A549 (cell line): ENCODE results near the gene NLRP14. TPM values are rescaled to one million over a fixed set of nuclear protein-coding genes. Genes with fewer than 3 reads are reported as not detected.

Experiments used
- ATAC-seq, 2 experiments: fragments of 200-7000 bp in 1 of 2; fragments of >200 bp in 1 of 2; cut with Nextera tagmentation in 1 of 2; cut with Tn5 transposase in 1 of 2; 3 replicates each; pipeline versions ENCODE4 v1.8.0 to v1.9.1; 2018 to 2020; ENCODE audit warnings: mild to moderate bottlenecking in 1 of 2, moderate library complexity in 1 of 2
- CTCF ChIA-PET: fragments of 300-600 bp; sonication (Branson Sonifier 250); formaldehyde crosslinking; extraction: SDS; loops from one replicate; lab custom pipeline; 2021; ENCODE audit warnings: antibody characterized with exemption, inconsistent platforms; lab: Yijun Ruan, JAX
- POLR2A ChIA-PET: fragments of 350-600 bp; formaldehyde crosslinking; extraction: SDS; loops from one replicate; lab custom pipeline; 2021; ENCODE audit warnings: antibody characterized with exemption, inconsistent platforms; lab: Yijun Ruan, JAX
- DNase-seq, 2 experiments: peaks; one replicate each; pipeline versions ENCODE4 v3.0.0 to v3.0.0-alpha.2; 2011 to 2016; ENCODE audit warnings: low read depth in 1 of 2, low spot score in 1 of 2
- FAIRE-seq: peaks from 2 replicates; lab custom pipeline; 2011; peaks lifted over from hg19 to GRCh38; lab: Jason Lieb, UNC
- H3K27ac ChIP-seq, 2 experiments: fragments of >200 bp; sonication (Bioruptor Twin); formaldehyde crosslinking; 3 replicates each; pipeline ENCODE4 v1.5.1; 2016 to 2017
- H3K4me1 ChIP-seq: fragments of >200 bp; sonication (Bioruptor Twin); formaldehyde crosslinking; 3 replicates; pipeline ENCODE4 v1.6.1; 2016
- H3K4me2 ChIP-seq: fragments of >200 bp; sonication (Bioruptor Twin); formaldehyde crosslinking; 3 replicates; pipeline ENCODE4 v1.6.1; 2016
- H3K4me3 ChIP-seq: fragments of >200 bp; sonication (Bioruptor Twin); formaldehyde crosslinking; 3 replicates; pipeline ENCODE4 v1.5.1; 2016
- H3K9me3 ChIP-seq: fragments of >200 bp; sonication (Bioruptor Twin); formaldehyde crosslinking; 3 replicates; pipeline ENCODE4 v1.6.1; 2016
- BHLHE40 ChIP-seq: IDR thresholded peaks from 2 replicates; pipeline ENCODE4 v1.6.1; 2012; ENCODE audit warnings: low read depth, low read length, inconsistent platforms
- CBX8 ChIP-seq: fragments of 200-600 bp; sonication (generic); IDR thresholded peaks from 2 replicates; pipeline ENCODE4 v1.6.1; 2016
- CEBPB ChIP-seq, 2 experiments: fragments of >200 bp in 1 of 2; sonication (Bioruptor Twin) in 1 of 2; formaldehyde crosslinking in 1 of 2; IDR thresholded peaks; 2 replicates each; pipeline ENCODE4 v1.6.1; 2012 to 2016
- CHD4 ChIP-seq: fragments of 200-600 bp; sonication (generic); IDR thresholded peaks from 2 replicates; pipeline ENCODE4 v1.6.1; 2016; ENCODE audit warnings: antibody characterized with exemption, mild to moderate bottlenecking, borderline replicate concordance
- EHF ChIP-seq: fragments of 250-450 bp; sonication (Bioruptor Pico); IDR thresholded peaks from 2 replicates; pipeline ENCODE4 v1.5.0; 2020; ENCODE audit warnings: mild to moderate bottlenecking
- EHMT2 ChIP-seq: fragments of 200-600 bp; sonication (generic); IDR thresholded peaks from 2 replicates; pipeline ENCODE4 v1.6.1; 2016; ENCODE audit warnings: antibody characterized with exemption, low read depth, mild to moderate bottlenecking, moderate library complexity
- FOSB ChIP-seq: fragments of 250-450 bp; sonication (Bioruptor Pico); IDR thresholded peaks from 2 replicates; pipeline ENCODE4 v1.5.0; 2020; ENCODE audit warnings: mild to moderate bottlenecking, moderate library complexity
- HDAC2 ChIP-seq: fragments of 200-600 bp; sonication (generic); IDR thresholded peaks from 2 replicates; pipeline ENCODE4 v1.6.1; 2016
- HEYL ChIP-seq: fragments of 250-450 bp; sonication (Bioruptor Pico); IDR thresholded peaks from 2 replicates; pipeline ENCODE4 v1.8.0; 2021; ENCODE audit warnings: mild to moderate bottlenecking, moderate library complexity
- JUN ChIP-seq, 2 experiments: fragments of >200 bp; sonication (Bioruptor Twin); formaldehyde crosslinking; IDR thresholded peaks; 2 replicates in 1 of 2; 3 replicates in 1 of 2; pipeline ENCODE4 v1.6.1; 2016 to 2017
- MAZ ChIP-seq: fragments of 150-350 bp; IDR thresholded peaks from 2 replicates; pipeline ENCODE4 v1.6.1; 2014; ENCODE audit warnings: antibody characterized with exemption, low read depth, low read length, borderline replicate concordance
- MYC ChIP-seq: IDR thresholded peaks from 2 replicates; pipeline ENCODE4 v1.6.1; 2012; ENCODE audit warnings: mild to moderate bottlenecking, inconsistent platforms, low read length, improper control_type of control experiment, borderline replicate concordance
- PHF8 ChIP-seq: fragments of 200-600 bp; sonication (generic); IDR thresholded peaks from 2 replicates; pipeline ENCODE4 v1.6.1; 2016; ENCODE audit warnings: low read depth, mild to moderate bottlenecking, antibody characterized with exemption, moderate library complexity, borderline replicate concordance
- POLR2A ChIP-seq: IDR thresholded peaks from 2 replicates; pipeline ENCODE4 v1.6.1; 2012; ENCODE audit warnings: mild to moderate bottlenecking, low read length
- RARB ChIP-seq: fragments of 250-450 bp; sonication (Bioruptor Pico); IDR thresholded peaks from 2 replicates; pipeline ENCODE4 v1.8.0; 2021; ENCODE audit warnings: mild to moderate bottlenecking, moderate library complexity
- ZSCAN20 ChIP-seq: fragments of 250-450 bp; sonication (Bioruptor Pico); IDR thresholded peaks from 2 replicates; pipeline ENCODE4 v1.8.0; 2022; ENCODE audit warnings: mild to moderate bottlenecking, moderate library complexity
- WGBS: methylation state at CpG from one replicate; pipeline ENCODE4 v1.1.6; 2017; ENCODE audit errors: missing lambda C conversion rate; 5-methylcytosine and 5-hydroxymethylcytosine counted together
- polyA plus RNA-seq, 4 experiments: library from polyadenylated mRNA; depleted of rRNA in 3 of 4; stranded (reverse); fragments of >200 nt; fragmentation: RNase III in 1 of 4; extraction: RNeasy Plus Mini Kit Qiagen cat#74134 plus additional on column Dnase treatment in 1 of 4; gene quantifications; 2 replicates in 3 of 4; 3 replicates in 1 of 4; pipeline ENCODE4 v1.2.3, GENCODE V29; 2011 to 2017
- TF ChIP-seq, protein P1 (sequence below): fragments of 250-450 bp; sonication (Bioruptor Pico); IDR thresholded peaks from 2 replicates; pipeline ENCODE4 v1.5.0; 2020; ENCODE audit warnings: low read depth, mild to moderate bottlenecking, moderate library complexity
- TF ChIP-seq, protein P2 (sequence below): fragments of >200 bp; sonication (Bioruptor Twin); formaldehyde crosslinking; IDR thresholded peaks from 2 replicates; pipeline ENCODE4 v1.6.1; 2016
- TF ChIP-seq, protein P3 (sequence below): fragments of 450-650 bp; IDR thresholded peaks from 2 replicates; pipeline ENCODE4 v1.6.1; 2014; ENCODE audit warnings: antibody characterized with exemption
- TF ChIP-seq, protein P4 (sequence below): IDR thresholded peaks from 2 replicates; pipeline ENCODE4 v1.6.1; 2012

The NLRP14 gene
- polyA plus RNA-seq, 2 of the 4 experiments (the other 2 are of a cell fraction): 0.04 TPM; not detected in 1

DNA sequence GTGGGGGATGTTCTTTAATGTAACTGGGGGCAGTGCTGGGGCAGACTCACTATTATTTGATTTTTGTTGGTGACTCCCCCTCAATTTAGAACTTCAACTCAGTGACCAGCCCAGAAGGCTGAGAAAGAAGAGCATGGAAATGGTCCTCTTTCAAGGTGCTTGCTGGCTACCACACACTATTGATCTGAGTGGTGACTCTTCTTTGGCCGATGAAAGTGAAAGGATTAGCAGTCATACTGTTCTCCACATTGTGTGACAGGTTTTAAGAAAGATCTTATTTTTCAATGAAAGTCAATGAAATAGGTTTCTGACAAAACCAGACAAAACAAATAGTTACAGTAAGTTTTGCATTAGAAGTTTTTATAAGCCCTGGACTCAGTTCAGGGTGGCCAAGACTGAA is 29.9 kb downstream of the NLRP14 start (continued):
- TF ChIP-seq HDAC2: no peak

DNA sequence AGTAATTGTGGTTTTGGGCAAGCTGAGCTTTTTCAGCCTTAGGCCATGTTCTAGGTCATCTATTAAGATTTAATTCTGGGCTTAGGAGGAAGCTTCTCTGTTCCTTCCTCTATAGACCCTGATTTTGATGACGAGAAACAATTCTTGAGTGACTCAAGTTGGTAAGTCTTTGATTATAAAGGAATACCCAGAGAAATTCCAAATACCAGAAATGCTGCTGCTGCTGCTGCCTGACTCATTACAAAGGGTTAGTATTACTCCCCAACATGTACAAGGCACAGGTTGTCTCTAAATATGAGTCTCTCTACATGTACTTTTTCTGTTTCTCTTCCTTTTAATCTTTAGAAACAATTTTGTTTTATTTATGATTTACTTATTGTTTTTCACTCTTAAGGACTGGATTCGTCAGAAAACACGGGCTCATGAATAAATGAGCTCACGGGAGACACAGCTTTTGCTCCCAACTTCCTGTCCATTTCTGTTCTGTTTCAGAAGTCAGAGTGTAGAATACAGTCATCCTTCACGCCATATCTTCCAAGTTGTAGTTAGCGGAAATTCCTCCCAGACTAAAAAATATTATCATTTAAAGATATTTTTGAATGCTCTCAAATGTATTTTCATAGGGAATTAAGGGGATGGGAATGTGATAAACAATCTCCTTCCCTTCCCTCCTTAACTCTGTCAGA is 36.7 kb downstream of the NLRP14 start:
- ATAC-seq: no peak
- ChIA-PET CTCF (interaction anchor here (0.6 kb wide), 1 partner anchor 523 kb away, joined by 4 read pairs; no protein-coding TSS in a partner anchor), POLR2A (no interaction called here)
- Histone ChIP-seq H3K4me2 (no peak overlapping the region), H3K27ac (no peak overlapping the region), H3K4me1 (no peaks in the 10 kb centered on the region), H3K4me3 (no peak overlapping the region), H3K9me3 (no peaks in the 10 kb centered on the region)
- no peak for TF ChIP-seq MYC
- no peak for DNase-seq
- no peak for FAIRE-seq
- 20% methylated on average over 6 of the region's 6 CpGs for WGBS

DNA sequence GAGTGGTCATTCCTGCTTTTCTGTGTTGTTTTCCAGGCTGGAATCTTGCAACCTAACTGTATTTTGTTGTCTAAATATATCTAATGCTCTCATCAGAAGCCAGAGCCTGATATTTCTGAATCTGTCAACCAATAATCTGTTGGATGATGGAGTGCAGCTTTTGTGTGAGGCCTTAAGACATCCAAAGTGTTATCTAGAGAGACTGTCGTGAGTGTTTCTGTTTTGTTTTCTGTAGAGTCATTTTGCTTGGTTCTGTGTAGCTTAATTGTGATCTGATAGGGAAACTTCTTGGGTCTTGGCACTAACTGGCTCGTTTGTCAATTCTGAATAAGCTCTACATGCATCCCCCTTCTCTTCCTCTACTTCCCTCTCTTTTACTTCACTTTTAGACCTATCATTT is 37.4 kb downstream of the NLRP14 start:
- WGBS: 6% methylated on average over 2 of the region's 2 CpGs
- Histone ChIP-seq H3K9me3 (no peaks in the 10 kb centered on the region), H3K27ac (no peak overlapping the region), H3K4me3 (no peak overlapping the region), H3K4me2 (no peak overlapping the region), H3K4me1 (no peaks in the 10 kb centered on the region)
- DNase-seq: no peak
- FAIRE-seq: no peak
- no peak for ATAC-seq
- ChIA-PET POLR2A (no interaction called here), CTCF (no interaction called here)
- no peak for TF ChIP-seq RARB (CRISPR knock-in tag)

DNA sequence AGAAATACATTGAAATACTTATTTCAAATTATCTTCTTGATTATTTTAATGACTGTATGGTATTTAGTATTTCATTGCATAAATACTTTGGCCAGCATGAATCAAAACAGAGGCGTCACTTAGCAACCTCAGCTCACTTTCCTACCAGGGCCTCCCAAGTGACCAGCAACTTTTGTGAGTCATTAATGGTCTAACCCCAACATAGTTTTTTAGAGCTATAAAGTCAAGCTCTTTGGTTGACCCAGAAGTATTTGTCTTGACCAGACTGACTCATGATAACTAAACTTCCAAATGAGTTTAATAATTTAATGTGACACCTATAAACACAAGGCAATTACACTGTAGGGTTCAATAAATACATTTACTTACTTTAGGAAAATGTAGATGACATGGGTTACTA is 40.6 kb downstream of the NLRP14 start:
- Histone ChIP-seq H3K4me1 (no peaks in the 10 kb centered on the region), H3K9me3 (no peaks in the 10 kb centered on the region), H3K4me2 (no peak overlapping the region), H3K4me3 (no peak overlapping the region), H3K27ac (no peak overlapping the region)
- DNase-seq (no peak), FAIRE-seq (no peak), ATAC-seq (no peak)
- ChIA-PET POLR2A (no interaction called here), CTCF (interaction anchor here (0.9 kb wide), 1 partner anchor 305 kb away, joined by 3 read pairs; no protein-coding TSS in a partner anchor)
- TF ChIP-seq, protein P1, sequence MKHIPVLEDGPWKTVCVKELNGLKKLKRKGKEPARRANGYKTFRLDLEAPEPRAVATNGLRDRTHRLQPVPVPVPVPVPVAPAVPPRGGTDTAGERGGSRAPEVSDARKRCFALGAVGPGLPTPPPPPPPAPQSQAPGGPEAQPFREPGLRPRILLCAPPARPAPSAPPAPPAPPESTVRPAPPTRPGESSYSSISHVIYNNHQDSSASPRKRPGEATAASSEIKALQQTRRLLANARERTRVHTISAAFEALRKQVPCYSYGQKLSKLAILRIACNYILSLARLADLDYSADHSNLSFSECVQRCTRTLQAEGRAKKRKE (CRISPR knock-in tag): no peak
- TF ChIP-seq CHD4 (no peak), CEBPB (IDR thresholded peaks at IDR 0.05) (no peak), HEYL (no peak), BHLHE40 (no peak), EHF (no peak), JUN (IDR thresholded peaks at IDR 0.05) (no peak), FOSB (CRISPR knock-in tag) (no peak), POLR2A (no peak), ZSCAN20 (CRISPR knock-in tag) (no peak), PHF8 (no peak), EHMT2 (no peak), CBX8 (no peak), MAZ (no peak)
- TF ChIP-seq, protein P2, sequence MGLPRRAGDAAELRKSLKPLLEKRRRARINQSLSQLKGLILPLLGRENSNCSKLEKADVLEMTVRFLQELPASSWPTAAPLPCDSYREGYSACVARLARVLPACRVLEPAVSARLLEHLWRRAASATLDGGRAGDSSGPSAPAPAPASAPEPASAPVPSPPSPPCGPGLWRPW: no peak
- TF ChIP-seq, protein P3, sequence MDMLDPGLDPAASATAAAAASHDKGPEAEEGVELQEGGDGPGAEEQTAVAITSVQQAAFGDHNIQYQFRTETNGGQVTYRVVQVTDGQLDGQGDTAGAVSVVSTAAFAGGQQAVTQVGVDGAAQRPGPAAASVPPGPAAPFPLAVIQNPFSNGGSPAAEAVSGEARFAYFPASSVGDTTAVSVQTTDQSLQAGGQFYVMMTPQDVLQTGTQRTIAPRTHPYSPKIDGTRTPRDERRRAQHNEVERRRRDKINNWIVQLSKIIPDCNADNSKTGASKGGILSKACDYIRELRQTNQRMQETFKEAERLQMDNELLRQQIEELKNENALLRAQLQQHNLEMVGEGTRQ: no peak
- TF ChIP-seq, protein P4, sequence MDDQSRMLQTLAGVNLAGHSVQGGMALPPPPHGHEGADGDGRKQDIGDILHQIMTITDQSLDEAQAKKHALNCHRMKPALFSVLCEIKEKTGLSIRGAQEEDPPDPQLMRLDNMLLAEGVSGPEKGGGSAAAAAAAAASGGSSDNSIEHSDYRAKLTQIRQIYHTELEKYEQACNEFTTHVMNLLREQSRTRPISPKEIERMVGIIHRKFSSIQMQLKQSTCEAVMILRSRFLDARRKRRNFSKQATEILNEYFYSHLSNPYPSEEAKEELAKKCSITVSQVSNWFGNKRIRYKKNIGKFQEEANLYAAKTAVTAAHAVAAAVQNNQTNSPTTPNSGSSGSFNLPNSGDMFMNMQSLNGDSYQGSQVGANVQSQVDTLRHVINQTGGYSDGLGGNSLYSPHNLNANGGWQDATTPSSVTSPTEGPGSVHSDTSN: no peak
- WGBS: 0% methylated on average over 1 of the region's 1 CpG
